Measurements from ENCODE around the gene KRTAP6-1. TPM values are rescaled to one million over a fixed set of nuclear protein-coding genes. Genes with fewer than 3 reads are reported as not detected.

The KRTAP6-1 gene
- total RNA-seq, 4 donors from 2014 or later: 16.0 TPM; not detected in 3

DNA sequence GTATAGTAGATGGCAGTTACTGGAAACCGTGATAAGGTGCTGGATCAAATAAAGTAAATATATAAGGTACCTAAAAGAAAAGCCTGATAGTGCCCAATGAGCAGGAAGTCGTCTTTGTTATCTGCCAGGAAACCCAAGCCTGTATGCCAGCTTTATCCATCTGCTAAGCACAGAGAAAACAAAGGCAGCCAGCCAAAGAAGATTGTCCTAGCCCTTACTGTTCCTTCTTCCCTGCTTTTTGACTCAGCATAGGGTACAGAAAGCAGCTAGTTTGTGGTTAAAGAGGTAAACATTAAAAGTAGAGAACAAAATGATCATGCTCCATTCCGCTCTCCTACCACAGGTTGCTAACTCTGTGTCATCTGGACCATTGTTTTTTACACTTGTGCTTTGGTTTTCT, 33.6 kb downstream of the KRTAP6-1 start:
- 77% methylated on average over 3 of the region's 3 CpGs for WGBS
- Histone ChIP-seq H3K4me1 (no peaks in the 10 kb centered on the region), H3K36me3 (no peaks in the 10 kb centered on the region), H3K4me3 (no peak overlapping the region), H3K27me3 (no peaks in the 10 kb centered on the region), H3K9me3 (no peaks in the 10 kb centered on the region), H3K27ac (no peak overlapping the region)
- TF ChIP-seq, protein P1, sequence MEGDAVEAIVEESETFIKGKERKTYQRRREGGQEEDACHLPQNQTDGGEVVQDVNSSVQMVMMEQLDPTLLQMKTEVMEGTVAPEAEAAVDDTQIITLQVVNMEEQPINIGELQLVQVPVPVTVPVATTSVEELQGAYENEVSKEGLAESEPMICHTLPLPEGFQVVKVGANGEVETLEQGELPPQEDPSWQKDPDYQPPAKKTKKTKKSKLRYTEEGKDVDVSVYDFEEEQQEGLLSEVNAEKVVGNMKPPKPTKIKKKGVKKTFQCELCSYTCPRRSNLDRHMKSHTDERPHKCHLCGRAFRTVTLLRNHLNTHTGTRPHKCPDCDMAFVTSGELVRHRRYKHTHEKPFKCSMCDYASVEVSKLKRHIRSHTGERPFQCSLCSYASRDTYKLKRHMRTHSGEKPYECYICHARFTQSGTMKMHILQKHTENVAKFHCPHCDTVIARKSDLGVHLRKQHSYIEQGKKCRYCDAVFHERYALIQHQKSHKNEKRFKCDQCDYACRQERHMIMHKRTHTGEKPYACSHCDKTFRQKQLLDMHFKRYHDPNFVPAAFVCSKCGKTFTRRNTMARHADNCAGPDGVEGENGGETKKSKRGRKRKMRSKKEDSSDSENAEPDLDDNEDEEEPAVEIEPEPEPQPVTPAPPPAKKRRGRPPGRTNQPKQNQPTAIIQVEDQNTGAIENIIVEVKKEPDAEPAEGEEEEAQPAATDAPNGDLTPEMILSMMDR (IDR thresholded peaks at IDR 0.05): no peak
- TF ChIP-seq EP300 (IDR thresholded peaks at IDR 0.05): no peak
- TF ChIP-seq POLR2A (IDR thresholded peaks at IDR 0.05): no peak
- TF ChIP-seq POLR2AphosphoS5 (IDR thresholded peaks at IDR 0.05): no peak
- DNase-seq (ENCODE audit: low spot score in 2 of 2): no peak

DNA sequence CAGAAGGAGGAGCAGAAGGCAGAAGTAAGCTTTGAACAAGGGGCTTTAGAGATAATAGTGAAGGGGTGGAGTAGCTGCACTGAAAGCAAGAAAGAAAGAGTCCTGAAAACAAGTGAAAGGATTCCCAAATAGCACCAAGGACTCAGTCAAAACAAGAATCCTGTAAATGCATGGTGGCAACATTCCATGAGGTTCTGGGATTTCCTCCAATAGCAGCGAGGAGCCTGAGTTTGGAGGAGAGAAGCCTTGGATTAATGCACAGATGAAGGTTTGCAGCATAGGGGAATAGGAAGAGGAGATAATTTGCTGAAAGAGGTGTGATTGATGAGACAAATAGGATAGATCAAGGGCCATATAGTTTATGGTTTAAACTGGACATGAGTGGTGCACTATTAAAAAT, 34.4 kb downstream of the KRTAP6-1 start:
- TF ChIP-seq POLR2AphosphoS5 (IDR thresholded peaks at IDR 0.05): no peak
- TF ChIP-seq EP300 (IDR thresholded peaks at IDR 0.05): no peak
- no peak for TF ChIP-seq POLR2A (IDR thresholded peaks at IDR 0.05)
- TF ChIP-seq, protein P1 (IDR thresholded peaks at IDR 0.05): no peak
- no peaks in the 10 kb centered on the region for H3K27me3 ChIP-seq
- H3K4me3 ChIP-seq: no peak overlapping the region
- no peaks in the 10 kb centered on the region for H3K9me3 ChIP-seq
- no peaks in the 10 kb centered on the region for H3K36me3 ChIP-seq
- no peaks in the 10 kb centered on the region for H3K4me1 ChIP-seq
- H3K27ac ChIP-seq: no peak overlapping the region
- no peak for DNase-seq (ENCODE audit: low spot score in 2 of 2)
- 14% methylated on average over 1 of the region's 1 CpG for WGBS

GRCh38 chr21:30577766-30578165, 36.0 kb downstream of the KRTAP6-1 start:
- DNase-seq (ENCODE audit: low spot score in 2 of 2): no peak
- no peaks in the 10 kb centered on the region for H3K27me3 ChIP-seq

GRCh38 chr21:30567617-30568016, 46.1 kb downstream of the KRTAP6-1 start:
- H3K4me1 ChIP-seq: no peaks in the 10 kb centered on the region
- no peak for DNase-seq (ENCODE audit: low spot score in 2 of 2)
- TF ChIP-seq POLR2AphosphoS5 (IDR thresholded peaks at IDR 0.05): no peak

More at GRCh38 chr21:30577766-30578165, 36.0 kb downstream of the KRTAP6-1 start:
- Histone ChIP-seq H3K27ac (no peak overlapping the region), H3K4me1 (no peaks in the 10 kb centered on the region), H3K36me3 (no peaks in the 10 kb centered on the region), H3K4me3 (no peak overlapping the region), H3K9me3 (no peaks in the 10 kb centered on the region)
- TF ChIP-seq, protein P1 (IDR thresholded peaks at IDR 0.05): no peak
- no peak for TF ChIP-seq POLR2A (IDR thresholded peaks at IDR 0.05)
- TF ChIP-seq POLR2AphosphoS5 (IDR thresholded peaks at IDR 0.05): no peak
- TF ChIP-seq EP300 (IDR thresholded peaks at IDR 0.05): no peak

DNA sequence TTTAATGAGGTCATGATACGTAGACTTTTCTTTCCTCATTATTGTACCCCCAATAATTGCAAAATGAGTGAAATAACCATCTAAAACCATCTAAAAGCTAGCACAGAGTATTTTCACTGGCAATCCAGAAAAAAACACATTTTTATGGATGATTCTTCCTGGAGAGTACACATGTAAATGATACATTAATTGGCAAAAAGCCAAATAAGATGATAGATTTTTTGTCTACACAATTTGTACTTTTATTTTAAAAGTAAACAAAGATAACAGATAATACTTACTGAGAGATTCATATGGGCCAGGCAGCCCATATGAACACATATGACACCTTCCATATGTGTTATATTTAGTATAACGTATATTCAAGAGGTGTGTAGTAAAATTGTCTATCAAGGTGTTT, 50.1 kb downstream of the KRTAP6-1 start:
- TF ChIP-seq POLR2AphosphoS5 (IDR thresholded peaks at IDR 0.05) (no peak), POLR2A (IDR thresholded peaks at IDR 0.05) (no peak), EP300 (IDR thresholded peaks at IDR 0.05) (no peak)
- TF ChIP-seq, protein P1 (IDR thresholded peaks at IDR 0.05): no peak
- WGBS: 91% methylated on average over 2 of the region's 2 CpGs

More at GRCh38 chr21:30567617-30568016, 46.1 kb downstream of the KRTAP6-1 start:
- no peak overlapping the region for H3K4me3 ChIP-seq
- H3K27ac ChIP-seq: no peak overlapping the region
- H3K27me3 ChIP-seq: no peaks in the 10 kb centered on the region
- no peaks in the 10 kb centered on the region for H3K9me3 ChIP-seq
- H3K36me3 ChIP-seq: no peaks in the 10 kb centered on the region

More for the DNA sequence above, 50.1 kb downstream of the KRTAP6-1 start:
- Histone ChIP-seq H3K36me3 (no peaks in the 10 kb centered on the region), H3K9me3 (no peaks in the 10 kb centered on the region), H3K4me1 (no peaks in the 10 kb centered on the region), H3K27ac (no peak overlapping the region), H3K4me3 (no peak overlapping the region), H3K27me3 (no peaks in the 10 kb centered on the region)
- DNase-seq (ENCODE audit: low spot score in 2 of 2): no peak

Other genes starting within 250 kb of the KRTAP6-1 start
- 10 to 100 TPM in 1 of 4 donors, not detected in 3; 10.7 TPM for gene KRTAP13-2, start 241.7 kb downstream of the KRTAP6-1 start, total RNA-seq
- 1 to 10 TPM in 1 of 4 donors, not detected in 3; 9.5 TPM for gene KRTAP13-1, start 217.9 kb downstream of the KRTAP6-1 start, total RNA-seq
- gene KRTAP13-3, start 188.0 kb downstream of the KRTAP6-1 start, total RNA-seq: not detected
- gene KRTAP13-4, start 183.7 kb downstream of the KRTAP6-1 start, total RNA-seq: not detected
- not detected for gene KRTAP15-1, start 173.7 kb downstream of the KRTAP6-1 start, total RNA-seq
- 10 to 100 TPM in 1 of 4 donors, 1 to 10 TPM in 2, not detected in 1; 6.8 to 29.7 (median 8.7) TPM for gene KRTAP19-1, start 133.6 kb downstream of the KRTAP6-1 start, total RNA-seq
- gene KRTAP19-2, start 126.5 kb downstream of the KRTAP6-1 start, total RNA-seq: not detected
- gene KRTAP19-3, start 121.9 kb downstream of the KRTAP6-1 start, total RNA-seq: 10 to 100 TPM in 1 of 4 donors, not detected in 3; 41.5 TPM
- gene KRTAP19-4, start 116.8 kb downstream of the KRTAP6-1 start, total RNA-seq: not detected
- gene KRTAP19-5, start 111.8 kb downstream of the KRTAP6-1 start, total RNA-seq: 100 to 1,000 TPM in 1 of 4 donors, 10 to 100 TPM in 1, not detected in 2; 20.8 to 130 TPM
- not detected for gene KRTAP19-6, start 72.1 kb downstream of the KRTAP6-1 start, total RNA-seq
- gene KRTAP19-7, start 52.6 kb downstream of the KRTAP6-1 start, total RNA-seq: 1 to 10 TPM in 1 of 4 donors, not detected in 3; 7.2 TPM
- gene KRTAP22-2, start 23.5 kb downstream of the KRTAP6-1 start, total RNA-seq: not detected
- not detected for gene KRTAP6-3, start 21.5 kb downstream of the KRTAP6-1 start, total RNA-seq
- gene KRTAP6-2, start 15.0 kb downstream of the KRTAP6-1 start, total RNA-seq: not detected
- not detected for gene KRTAP22-1, start 12.8 kb downstream of the KRTAP6-1 start, total RNA-seq
- gene KRTAP20-1, start 2.5 kb upstream of the KRTAP6-1 start, total RNA-seq: not detected
- not detected for gene KRTAP20-4, start 6.7 kb upstream of the KRTAP6-1 start, total RNA-seq
- gene KRTAP20-2, start 21.3 kb upstream of the KRTAP6-1 start, total RNA-seq: 1 to 10 TPM in 2 of 4 donors, not detected in 2; 5.9 to 8.6 TPM
- gene KRTAP20-3, start 28.9 kb upstream of the KRTAP6-1 start, total RNA-seq: not detected
- gene KRTAP21-3, start 104.8 kb upstream of the KRTAP6-1 start, total RNA-seq: not detected
- gene KRTAP21-2, start 133.3 kb upstream of the KRTAP6-1 start, total RNA-seq: not detected
- not detected for gene KRTAP21-1, start 141.5 kb upstream of the KRTAP6-1 start, total RNA-seq
- 10 to 100 TPM in 2 of 4 donors, 1 to 10 TPM in 1, not detected in 1; 6.9 to 27.0 (median 15.7) TPM for gene KRTAP8-1, start 199.3 kb upstream of the KRTAP6-1 start, total RNA-seq
- gene KRTAP7-1, start 215.8 kb upstream of the KRTAP6-1 start, total RNA-seq: 10 to 100 TPM in 1 of 4 donors, 1 to 10 TPM in 1, not detected in 2; 9.4 to 57.8 TPM